Measurements from ENCODE around the gene ANKRD6.

GRCh38 chr6:89452281-89452680 is 19.3 kb downstream of the ANKRD6 start:
- no peak for TF ChIP-seq CTCF (IDR thresholded peaks at IDR 0.05)
- TF ChIP-seq POLR2AphosphoS5 (IDR thresholded peaks at IDR 0.05; ENCODE audit: low read depth, low read length), result no peak
- TF ChIP-seq ELF1 (IDR thresholded peaks at IDR 0.05), result no peak
- no peak for TF ChIP-seq FOSL2 (IDR thresholded peaks at IDR 0.05; ENCODE audit: borderline replicate concordance, low read depth)
- TF ChIP-seq FOXM1 (IDR thresholded peaks at IDR 0.05; ENCODE audit: low read depth), result no peak
- TF ChIP-seq YY1 (IDR thresholded peaks at IDR 0.05; ENCODE audit: low read depth), result no peak
- no peak for TF ChIP-seq EP300 (IDR thresholded peaks at IDR 0.05; ENCODE audit: borderline replicate concordance in 1 of 2, low read depth in 1 of 2, low read length in 1 of 2)
- no peak for TF ChIP-seq SIN3A (IDR thresholded peaks at IDR 0.05; ENCODE audit: borderline replicate concordance, low read depth, low read length)
